GM19238 (cell line): ENCODE results near the gene DPEP2.
"Not testable (repeated sequence)": the region's sequence is repeated elsewhere in the genome, so short reads cannot be mapped to it uniquely, and the experiment has no call there.

Experiments used
- DNase-seq: peaks from one replicate; pipeline ENCODE4 v3.0.0; 2011; ENCODE audit warnings: low spot score; ENCODE audit not compliant: insufficient read length

DPEP2 gene

DNA sequence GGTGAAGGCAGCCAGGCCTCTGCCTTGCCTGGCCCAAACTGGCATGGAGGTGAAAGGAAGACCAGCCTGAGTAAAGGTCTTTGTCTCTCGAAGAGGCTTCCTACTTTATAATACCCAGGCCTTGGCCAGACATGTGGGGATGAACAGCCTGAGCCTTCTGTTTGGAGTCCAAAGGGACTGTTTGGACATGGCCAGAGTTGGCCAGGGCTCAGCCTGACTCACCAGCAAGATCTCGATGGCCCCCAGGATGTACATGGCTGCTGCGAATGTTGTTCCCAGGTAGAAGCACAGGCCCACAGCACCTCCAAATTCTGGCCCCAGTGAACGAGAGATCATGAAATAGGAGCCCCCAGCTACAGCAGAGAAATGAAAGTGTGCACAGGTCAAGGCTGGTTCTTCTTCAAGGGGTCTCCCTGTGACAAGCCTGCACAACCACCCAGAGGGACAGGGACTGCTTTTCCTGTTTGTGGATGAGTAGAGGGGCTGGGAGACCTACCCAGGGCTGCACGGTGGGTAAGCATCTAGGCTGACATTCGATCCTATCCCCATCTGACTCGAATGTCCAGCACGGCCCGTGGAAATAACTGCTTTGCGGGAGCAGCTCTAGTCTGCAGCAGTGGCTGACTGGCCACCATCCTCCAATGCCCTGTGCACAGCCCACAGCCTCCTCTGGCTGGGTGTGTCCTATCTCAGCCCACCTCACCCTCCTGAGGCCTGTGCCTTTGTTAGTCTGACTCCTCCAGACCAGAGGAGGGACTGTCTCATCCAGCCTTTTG is 44.7 kb downstream of the DPEP2 start:
- DNase-seq, result no peak

DNA sequence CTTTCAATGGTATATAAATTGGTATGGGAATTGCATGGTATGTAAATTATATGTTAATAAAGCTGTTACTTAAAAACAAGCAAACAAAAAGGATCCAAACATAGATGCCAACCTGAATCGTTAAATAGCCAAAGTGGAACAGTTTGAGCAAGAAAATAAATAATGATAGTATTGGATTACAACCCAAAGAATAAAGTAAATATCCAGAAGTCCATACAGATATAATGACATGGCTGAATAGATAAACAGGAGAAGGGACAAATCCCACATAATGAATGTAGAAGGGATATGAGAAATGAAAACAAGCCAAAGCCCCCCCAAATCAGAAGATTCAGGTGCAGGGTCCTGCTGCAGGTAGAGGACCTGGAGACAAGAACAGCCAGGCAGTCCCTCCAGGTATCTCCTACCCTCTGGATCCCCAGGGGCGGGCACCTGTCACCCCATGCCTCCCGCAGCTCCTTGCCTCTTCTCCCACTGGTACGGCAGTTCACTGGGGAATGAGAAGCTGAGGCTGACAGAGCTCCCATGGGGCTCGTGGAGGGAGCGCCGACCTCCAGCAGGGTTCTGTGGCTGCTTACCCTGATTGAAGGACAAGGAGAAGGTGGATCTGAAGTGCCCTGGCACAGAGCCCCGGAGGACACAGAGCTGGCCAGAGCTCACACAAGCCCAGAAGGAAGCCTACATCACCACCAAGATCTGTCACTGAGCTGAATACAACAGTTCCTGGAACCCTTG is 45.5 kb downstream of the DPEP2 start:
- no peak for DNase-seq

DNA sequence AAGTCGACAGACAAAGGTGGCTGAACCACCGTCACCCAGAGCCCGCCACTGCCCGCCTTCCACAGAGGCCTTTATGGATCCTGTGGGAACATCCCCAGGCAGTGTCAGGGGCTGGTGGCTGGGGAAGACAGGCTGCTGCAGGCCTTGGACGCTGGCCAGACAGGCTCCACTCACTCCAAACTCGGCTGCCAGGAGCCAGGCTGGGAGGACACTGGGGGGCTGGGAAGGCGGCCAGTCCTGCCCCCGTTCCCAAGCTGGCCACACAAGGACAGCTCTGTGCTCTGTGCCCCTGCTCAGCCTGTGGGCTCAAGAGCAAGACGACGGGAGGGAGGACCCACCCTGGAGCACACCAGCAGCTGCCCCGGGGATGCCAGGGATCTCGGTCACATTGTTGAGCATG is 47.8 kb downstream of the DPEP2 start:
- DNase-seq, result no peak

DNA sequence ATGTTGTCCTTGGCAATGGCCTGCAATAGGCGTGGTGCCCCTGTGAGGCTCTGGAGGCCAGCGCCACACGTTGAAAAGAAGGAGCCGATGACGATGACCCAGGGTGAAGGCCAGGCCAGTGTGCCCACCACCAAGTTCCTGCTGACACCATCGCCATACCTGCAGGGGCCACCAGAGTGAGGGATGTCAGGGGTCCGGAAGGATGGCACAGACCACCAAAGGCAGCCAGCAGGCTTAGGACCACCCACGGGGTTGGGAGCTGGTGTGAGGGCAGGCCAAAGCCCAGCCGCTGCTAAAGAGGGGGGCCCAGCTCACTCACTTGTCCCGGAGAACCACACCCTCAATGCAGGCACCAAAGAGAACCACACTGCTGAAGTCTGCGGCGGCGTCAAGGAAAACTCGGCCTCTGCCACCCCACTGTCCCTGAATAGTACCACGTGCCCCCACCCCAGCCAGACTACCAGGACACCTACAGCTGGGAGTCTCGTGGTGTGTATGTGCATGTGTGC is 48.9 kb downstream of the DPEP2 start:
- no peak for DNase-seq

DNA sequence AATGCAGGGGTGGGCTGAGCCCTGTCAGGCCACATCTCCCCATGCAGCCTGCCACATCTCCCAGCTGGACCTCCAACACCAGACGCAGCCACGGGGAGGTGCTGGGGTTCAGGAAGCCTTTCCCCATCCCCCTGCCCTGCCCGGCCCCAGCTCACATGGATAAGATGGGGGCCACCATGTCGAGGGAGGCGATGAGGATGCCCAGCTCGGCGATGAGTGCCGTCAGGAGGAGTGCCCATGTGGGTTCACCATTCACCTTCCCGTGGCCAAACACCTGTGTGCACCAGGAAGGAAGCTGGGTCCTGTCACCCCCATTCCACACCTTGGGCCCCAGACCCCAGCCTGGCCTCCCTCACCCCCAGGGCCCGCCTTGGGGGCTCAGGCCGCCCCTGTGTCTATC is 49.6 kb downstream of the DPEP2 start:
- DNase-seq, result no peak

DNA sequence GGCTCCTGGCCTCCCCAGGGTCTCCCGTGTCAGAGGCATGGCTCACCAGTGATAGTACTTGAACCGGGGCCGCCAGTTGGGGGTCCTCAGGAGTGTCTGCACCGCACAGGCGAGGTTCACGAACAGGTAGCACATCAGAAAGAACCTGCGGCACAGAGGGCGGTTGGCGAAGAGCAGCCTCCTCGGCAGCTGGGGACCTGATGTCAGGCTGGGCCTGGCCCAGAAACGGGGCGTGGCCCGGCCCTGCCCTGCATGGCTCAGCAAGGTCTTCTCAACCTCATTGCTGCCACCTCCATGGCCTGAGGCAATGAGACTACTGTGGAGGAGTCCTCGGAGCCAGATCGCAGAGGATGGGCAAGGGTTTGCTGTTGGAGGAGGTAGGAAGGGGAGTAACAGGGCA is 51.3 kb downstream of the DPEP2 start:
- DNase-seq, result no peak

DNA sequence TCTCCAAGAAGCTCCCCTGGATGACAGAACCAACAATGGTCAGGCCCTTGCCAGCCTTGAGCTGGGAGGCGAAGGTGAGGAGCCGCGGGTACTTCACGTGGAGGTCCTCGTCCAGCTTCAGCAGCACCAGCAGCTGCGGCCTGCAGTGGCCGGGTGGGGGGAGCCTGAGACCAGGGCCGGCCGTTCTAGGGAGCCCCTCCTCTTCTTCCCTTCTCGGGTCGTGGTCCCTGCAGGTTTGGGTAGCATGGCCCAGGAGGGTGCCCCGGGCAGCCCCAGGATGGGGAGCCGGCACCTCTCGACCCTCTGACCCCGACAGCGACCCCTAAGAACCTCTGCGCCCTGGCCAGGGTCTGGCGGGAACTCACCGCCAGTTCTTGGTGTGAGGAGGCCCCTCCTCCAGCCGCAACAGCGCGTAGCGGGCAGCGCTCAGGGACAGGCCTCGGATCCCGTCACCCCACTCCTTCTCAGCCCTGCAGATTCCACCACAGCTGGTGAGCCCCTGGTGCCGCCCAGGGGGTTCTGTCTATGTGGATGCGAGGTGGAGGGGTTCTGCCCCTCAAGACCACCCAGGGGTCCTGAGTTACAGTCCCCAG is 52.2 kb downstream of the DPEP2 start:
- no peak for DNase-seq

DNA sequence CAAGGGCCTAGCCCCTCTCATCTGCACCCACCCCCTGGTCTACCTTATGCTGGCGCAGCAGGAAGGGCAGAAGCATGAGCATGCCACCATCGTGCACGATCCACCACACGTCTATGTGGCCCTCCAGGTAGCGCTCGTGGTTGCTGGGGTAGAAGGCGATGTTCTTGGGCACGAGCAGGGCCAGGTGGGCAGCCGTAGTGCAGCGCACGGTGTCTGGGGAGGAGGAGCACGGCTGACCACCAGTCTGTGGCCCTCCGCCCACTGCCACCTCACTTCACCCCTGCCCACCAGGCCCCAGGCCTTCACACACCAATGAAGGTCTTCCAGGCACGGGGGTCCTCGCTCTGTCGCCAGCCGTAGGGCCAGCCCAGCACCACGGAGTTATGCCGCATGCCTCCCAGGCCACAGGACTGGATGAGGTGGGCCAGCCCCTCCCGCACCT is 53.1 kb downstream of the DPEP2 start:
- DNase-seq, result no peak

DNA sequence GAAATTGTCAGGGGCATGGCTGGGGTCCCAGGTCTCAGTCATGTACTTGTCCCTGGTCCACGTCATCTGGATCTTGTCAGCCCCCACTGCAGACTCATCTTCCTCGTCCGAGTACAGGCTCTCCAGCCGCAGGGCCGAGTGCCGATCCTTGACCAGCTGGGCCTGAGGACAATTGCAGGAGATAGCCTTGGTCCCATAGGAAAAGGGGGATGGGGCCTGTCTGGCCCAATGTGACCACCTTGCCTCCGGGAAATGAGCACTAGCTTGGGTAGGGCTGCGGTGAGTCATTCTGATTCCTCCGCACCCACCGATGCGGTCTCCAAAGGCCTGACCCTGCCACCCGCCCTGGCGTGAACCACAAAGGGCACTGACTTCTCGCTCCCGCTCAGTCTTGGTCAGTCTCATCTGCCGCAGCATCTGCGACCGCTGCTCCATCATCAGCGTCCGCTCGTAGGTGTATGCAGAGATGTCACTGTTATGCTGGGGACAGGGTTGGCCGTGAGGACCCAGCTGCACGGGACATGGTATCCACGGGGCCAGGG is 53.8 kb downstream of the DPEP2 start:
- DNase-seq, result no peak

DNA sequence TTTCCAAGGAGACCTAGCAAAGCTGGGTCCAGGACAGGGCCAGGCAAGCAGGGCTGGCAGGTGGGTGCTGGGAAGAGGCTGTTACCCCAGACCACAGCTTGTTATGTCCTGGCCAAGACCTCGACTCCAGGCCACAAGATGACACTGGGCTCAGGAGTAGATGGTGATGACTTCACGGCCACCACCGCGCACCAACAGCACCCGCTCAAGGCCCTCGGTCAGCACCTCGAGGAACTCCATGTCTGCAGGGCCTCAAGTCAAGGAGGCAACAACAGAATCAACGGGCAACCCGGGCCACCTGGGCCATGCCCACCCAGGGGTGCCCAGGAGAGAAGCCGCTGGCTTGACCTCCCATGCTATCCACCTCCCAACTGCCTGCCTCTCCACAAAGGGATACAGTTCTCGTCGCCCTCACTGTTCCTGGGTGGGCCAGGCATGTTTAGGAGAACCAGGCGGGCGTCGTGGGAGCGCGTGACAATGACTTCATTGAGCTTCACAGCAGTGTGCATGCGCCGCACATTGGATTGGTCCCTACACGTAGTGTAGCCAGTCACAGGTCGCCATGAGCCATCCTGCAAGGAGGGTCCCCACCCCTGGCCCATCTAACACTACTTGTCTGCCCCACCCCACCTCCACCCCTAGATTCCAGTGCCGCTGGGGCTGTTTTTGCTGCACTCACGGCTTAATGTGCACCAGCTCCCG is 54.4 kb downstream of the DPEP2 start:
- DNase-seq, result no peak

DNA sequence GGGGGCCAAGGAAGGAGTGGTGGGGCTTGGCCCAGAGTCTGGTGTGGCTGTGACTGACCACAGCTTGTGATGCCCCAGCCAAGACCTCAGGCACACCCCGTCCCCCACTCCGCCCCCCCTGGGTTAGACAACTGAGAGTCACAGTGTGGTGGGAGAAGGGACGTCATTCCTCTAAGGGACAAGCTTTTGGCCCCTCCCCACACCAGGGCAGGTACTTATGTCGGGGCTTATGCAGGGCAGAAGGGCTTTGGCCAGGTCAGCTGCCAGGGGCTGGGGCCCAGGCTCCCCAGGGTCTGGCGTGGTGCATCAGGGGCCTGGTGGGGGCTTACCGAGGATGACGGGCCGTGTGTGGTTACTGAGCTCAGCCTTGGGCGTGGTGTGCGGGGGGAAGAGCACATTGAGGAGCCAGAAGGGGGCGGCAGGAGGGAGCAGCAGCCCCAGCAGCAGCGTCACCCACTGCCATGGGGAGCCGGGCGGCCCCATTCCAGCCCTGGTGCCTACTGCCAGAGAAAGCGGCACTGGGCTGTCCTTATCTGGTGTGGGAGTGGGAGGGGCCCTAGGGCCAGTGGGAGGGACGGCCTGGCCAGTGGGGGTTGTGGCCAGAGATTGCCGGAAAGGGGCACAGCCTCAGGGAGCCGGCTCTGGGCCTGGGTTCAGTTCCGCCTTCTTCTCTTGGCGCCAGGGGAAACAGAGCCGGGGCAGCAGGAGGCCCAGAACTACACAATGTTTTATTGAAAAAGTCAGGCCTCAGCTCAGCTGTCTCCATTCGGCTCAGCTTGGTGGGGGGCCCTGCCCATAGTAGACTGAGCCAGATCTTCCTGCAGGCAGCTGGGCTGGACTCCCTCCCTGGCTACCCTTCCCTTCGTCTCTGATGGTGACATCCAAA is 55.4 kb downstream of the DPEP2 start, which contains the start of gene LCAT:
Gene LCAT, minus strand, starts transcription at position 502 of the 886 bp plus-strand sequence. Its CDS starts 19 bp downstream, at position 483.
- no peak for DNase-seq

DNA sequence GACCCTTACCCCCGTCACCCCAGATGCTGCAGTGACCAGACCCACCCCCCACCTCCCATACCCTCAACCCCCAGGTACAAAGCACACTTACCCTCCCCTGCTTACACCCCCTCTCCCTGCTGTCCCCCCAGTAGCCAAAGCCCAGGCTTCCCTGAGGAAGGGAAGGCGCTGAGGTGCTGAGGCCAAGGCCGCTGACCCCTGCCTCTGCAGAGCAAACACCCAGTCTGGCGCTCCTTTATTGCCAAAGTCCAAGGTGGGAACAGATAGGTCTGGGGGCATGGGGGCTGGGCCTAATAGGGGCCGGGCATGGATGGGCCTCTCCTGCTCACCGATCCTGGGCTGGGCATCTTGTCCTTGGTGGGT is 56.0 kb downstream of the DPEP2 start:
- no peak for DNase-seq

DNA sequence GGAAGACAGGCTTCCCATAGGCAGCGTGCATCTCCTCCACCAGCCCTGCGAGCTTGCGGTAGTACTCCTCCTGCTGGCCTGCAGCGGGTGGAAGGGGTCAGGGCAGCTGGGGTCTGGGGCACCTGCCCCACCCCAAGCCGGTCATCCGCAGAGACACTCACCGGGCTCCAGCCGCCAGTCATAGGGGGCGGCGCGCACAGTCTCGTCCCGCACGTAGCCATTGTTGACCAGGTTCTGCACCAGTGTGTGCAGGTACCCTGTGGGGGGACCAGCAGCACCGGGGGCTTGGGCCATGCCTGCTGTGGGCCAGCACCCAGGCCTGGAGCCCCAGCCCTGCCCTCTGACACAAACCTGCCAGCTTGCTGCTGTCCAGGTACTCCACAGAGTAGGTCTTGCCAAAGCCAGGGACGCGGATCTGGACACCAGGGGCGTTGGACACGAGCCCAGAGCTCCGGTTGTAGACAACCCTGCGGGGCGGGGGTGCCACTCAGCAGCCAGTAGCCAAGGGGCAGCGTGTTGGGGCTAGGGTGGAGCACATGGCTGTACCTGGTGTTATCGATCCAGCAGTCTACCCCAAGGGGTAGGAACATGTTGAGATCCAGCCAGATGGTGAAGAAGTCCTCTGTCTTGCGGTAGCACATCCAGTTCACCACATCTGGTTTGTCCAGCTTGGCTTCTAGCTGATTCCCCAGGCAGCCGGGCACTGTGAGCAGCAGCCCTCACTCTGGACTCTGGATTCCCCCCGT is 56.6 kb downstream of the DPEP2 start:
- DNase-seq, result no peak

DNA sequence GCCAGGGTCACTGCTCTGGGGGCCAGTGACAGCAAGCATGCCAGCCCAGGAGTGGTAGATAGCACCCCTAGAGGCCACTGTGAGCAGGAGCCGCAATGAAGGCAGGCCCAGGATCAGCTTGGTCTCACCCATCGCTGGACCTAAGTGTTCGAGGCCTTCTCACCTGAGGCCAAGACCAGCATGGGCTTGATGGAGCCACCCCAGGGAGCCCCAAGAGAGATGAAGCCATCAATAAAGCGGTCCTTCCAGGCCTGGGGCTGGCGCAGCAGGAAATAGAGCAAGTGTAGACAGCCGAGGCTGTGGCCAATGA is 57.1 kb downstream of the DPEP2 start:
- DNase-seq, result peak; percentile 54

DNA sequence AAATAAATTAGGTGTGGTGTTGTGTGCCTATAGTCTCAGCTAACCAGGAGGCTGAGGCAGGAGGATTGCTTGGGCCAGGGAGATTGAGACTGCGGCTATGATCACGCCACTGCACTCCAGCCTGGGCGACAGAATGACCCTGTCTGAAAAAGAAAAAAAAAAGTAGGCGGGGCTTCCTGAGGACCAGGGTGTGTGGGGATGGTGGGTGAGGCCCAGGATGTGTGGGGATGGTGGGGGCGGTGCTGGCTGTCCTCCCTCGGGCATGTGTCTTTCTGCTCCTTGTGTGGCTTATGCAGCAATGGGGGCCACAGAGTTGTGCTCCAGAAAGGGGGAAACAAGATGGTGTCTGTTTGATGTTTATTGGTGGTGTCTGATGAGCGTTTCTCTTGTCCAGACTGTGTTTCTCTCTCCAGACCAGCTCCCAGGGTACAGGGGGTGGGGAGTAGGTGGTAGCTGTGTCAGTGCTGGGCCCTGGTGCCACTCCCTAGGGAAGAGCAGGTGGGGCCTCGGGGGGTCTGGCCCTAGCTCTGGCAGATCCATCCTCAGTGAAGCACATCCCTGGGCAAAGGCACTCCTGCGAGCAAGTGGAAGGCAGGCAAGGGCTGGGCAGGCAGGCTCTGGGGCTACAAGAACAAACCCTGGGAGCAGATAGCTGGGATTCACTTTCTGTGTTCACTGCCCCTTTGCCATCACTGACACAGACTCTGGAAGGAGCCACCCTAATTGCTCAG is 57.6 kb downstream of the DPEP2 start:
- DNase-seq, result no peak

DNA sequence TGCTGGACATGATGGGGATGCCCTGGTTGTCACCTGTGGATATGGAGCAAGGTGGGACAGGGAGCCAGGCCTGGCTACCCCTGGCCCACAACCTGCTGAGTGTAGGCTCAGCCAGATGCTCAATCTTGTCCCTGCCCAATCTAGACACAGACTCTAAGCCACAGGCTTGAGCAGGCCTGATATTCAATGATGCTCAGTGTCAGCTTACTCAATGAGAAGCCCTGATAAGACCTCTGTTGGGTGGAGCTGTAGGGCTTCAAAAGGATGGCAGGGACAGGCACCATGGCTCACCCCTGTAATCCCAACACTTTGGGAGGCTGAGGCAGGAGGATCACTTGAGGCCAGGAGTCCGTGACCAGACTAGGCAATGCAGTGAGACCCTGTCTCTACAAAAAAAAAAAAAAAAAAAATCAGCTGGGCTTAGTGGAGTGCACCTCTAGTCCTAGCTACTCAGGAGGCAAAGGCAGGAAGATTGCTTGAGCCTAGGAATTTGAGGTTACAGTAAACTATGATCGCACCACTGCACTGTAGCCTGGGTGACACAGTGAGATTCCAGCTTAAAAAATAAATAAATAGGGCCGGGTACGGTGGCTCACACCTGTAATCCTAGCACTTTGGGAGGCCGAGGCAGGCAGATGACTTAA is 58.7 kb downstream of the DPEP2 start:
- no peak for DNase-seq

DNA sequence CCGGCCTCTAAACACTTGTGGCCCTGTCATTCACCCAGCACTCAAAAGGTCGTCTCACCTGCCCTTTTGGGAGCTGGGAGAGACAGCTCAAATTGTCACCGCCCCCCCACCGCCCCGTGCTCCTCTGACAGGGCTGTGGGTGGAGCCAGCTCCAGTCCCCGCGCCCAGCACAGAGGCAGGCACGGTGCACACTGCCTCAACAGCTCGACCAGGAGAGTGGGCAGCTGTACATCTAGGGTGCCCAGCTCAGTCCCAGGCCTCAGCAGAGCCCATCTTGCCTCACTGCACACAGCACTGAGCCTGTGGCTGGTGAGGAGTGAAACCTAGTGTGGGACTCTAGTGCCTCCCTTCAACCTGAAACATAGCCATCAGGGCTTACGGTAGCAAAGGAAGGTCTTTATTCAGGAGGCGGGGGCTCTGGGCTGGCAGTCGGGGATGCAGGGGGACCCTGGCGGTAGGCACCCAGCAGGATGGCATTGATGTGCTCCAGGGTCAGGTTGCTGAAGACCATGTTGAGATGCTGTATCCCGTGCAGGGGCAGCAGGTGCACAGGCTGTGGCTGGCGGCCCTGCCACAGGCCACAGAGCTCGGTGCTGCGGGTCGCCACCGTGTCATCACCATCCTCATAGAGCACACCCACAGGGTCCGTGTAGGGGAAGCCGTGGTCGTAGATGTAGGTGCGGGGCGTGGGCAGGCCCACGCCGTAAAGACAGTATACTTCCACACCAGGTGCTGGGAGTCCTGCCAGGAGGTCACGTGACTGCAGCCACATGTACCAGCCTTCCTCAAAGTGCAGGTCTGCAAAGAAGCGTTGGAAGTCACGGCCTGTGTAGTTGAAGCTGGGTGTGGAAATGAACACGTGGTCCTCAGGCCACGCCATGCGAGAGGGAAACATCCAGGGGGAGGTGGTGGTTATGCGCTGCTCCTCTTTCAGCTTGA is 59.5 kb downstream of the DPEP2 start:
- DNase-seq, result no peak

DNA sequence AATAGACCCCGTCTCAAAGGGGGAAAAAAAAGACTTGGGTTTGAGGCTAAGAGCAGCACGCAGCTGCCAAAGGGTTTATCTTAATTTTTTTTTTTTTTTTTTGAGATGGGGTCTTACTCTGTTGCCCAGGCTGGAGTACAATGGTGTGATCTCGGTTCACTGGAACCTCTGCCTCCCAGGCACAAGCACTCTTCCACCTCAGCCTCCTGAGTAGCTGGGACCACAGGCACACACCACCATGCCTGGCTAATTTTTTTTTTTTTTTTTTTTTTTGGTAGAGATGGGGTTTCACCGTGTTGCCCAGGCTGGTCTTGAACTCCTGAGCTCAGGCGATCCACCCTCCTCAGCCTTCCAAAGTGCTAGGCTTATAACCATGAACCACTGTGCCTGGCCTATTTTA is 61.6 kb downstream of the DPEP2 start:
- DNase-seq, result not testable (repeated sequence)
